Liver (tissue), 9 donors: ENCODE results near the gene CSTPP1. TPM values are rescaled to one million over a fixed set of nuclear protein-coding genes. Genes with fewer than 3 reads are reported as not detected.

ENCODE experiments used
- DNase-seq: peaks from one replicate; pipeline ENCODE4 v3.0.0-alpha.2; 2017; ENCODE audit warnings: low spot score
- H3K27ac ChIP-seq, 2 donors: one replicate each; pipeline ENCODE4 v1.7.0; 2013; ENCODE audit warnings: inconsistent platforms in 2 of 2, low read length in 2 of 2, control low read depth in 1 of 2, low read depth in 1 of 2, mild to moderate bottlenecking in 1 of 2
- H3K27me3 ChIP-seq, 4 donors: one replicate each; pipeline versions ENCODE4 v1.6.1 to v1.7.0; 2013; ENCODE audit warnings: low read length in 3 of 4, inconsistent platforms in 1 of 4, mild to moderate bottlenecking in 1 of 4, moderate library complexity in 1 of 4; ENCODE audit not compliant: control insufficient read depth in 4 of 4, insufficient read depth in 4 of 4
- H3K36me3 ChIP-seq, 4 donors: one replicate each; pipeline versions ENCODE4 v1.6.1 to v1.7.0; 2013; ENCODE audit warnings: low read length in 3 of 4, mild to moderate bottlenecking in 3 of 4, low read depth in 1 of 4, moderate library complexity in 1 of 4; ENCODE audit not compliant: control insufficient read depth in 4 of 4, insufficient read depth in 3 of 4
- H3K4me1 ChIP-seq, 4 donors: one replicate each; pipeline versions ENCODE4 v1.6.1 to v1.7.0; 2013; ENCODE audit warnings: low read length in 3 of 4, mild to moderate bottlenecking in 3 of 4, moderate library complexity in 1 of 4; ENCODE audit not compliant: control insufficient read depth in 4 of 4, insufficient read depth in 4 of 4
- H3K4me3 ChIP-seq, 3 donors: one replicate each; pipeline versions ENCODE4 v1.6.1 to v1.7.0; 2013; ENCODE audit warnings: low read length in 3 of 3, control low read depth in 1 of 3, low read depth in 1 of 3, mild to moderate bottlenecking in 1 of 3
- H3K9ac ChIP-seq, 2 donors: one replicate each; pipeline ENCODE4 v1.7.0; 2013; ENCODE audit warnings: low read length in 2 of 2, mild to moderate bottlenecking in 2 of 2, moderate library complexity in 2 of 2, control low read depth in 1 of 2, low read depth in 1 of 2
- H3K9me3 ChIP-seq, 4 donors: one replicate each; pipeline versions ENCODE4 v1.6.1 to v1.7.0; 2013; ENCODE audit warnings: low read length in 3 of 4; ENCODE audit not compliant: control insufficient read depth in 4 of 4
- EGR1 ChIP-seq, 2 donors: IDR thresholded peaks; 2 replicates each; pipeline ENCODE4 v1.6.1; 2016 to 2018; ENCODE audit warnings: antibody characterized with exemption in 2 of 2, low read depth in 2 of 2
- FOXA1 ChIP-seq: IDR thresholded peaks from 2 replicates; pipeline ENCODE4 v1.6.1; 2016; ENCODE audit warnings: antibody characterized with exemption
- GABPA ChIP-seq, 2 donors: IDR thresholded peaks in 1 of 2; conservative IDR thresholded peaks in 1 of 2; 2 replicates each; pipeline ENCODE4 v1.6.1; 2016; ENCODE audit warnings: antibody characterized with exemption in 2 of 2, mild to moderate bottlenecking in 1 of 2, moderate library complexity in 1 of 2
- JUND ChIP-seq, 2 donors: IDR thresholded peaks; 2 replicates each; pipeline ENCODE4 v1.6.1; 2016; ENCODE audit warnings: antibody characterized with exemption in 2 of 2
- NR2F2 ChIP-seq: IDR thresholded peaks from 2 replicates; pipeline ENCODE4 v1.6.1; 2016; ENCODE audit warnings: antibody characterized with exemption
- RAD21 ChIP-seq, 2 donors: IDR thresholded peaks; 2 replicates each; pipeline ENCODE4 v1.6.1; 2016; ENCODE audit warnings: antibody characterized with exemption in 2 of 2, mild to moderate bottlenecking in 2 of 2
- RXRA ChIP-seq, 2 donors: IDR thresholded peaks; 2 replicates each; pipeline ENCODE4 v1.6.1; 2017 to 2018; ENCODE audit warnings: antibody characterized with exemption in 2 of 2, mild to moderate bottlenecking in 1 of 2
- SP1 ChIP-seq: IDR thresholded peaks from 2 replicates; pipeline ENCODE4 v1.6.1; 2018; ENCODE audit warnings: antibody characterized with exemption, mild to moderate bottlenecking
- TAF1 ChIP-seq: conservative IDR thresholded peaks from 2 replicates; pipeline ENCODE4 v1.6.1; 2016; ENCODE audit warnings: antibody characterized with exemption, mild to moderate bottlenecking
- YY1 ChIP-seq: IDR thresholded peaks from 2 replicates; pipeline ENCODE4 v1.6.1; 2016; ENCODE audit warnings: antibody characterized with exemption, mild to moderate bottlenecking
- WGBS: extraction: QIAGEN DNeasy Blood & Tissue Kit; methylation state at CpG from one replicate; pipeline ENCODE4 v1.1.7; 2013; 5-methylcytosine and 5-hydroxymethylcytosine counted together
- polyA plus RNA-seq, 2 donors: library from polyadenylated mRNA; stranded (reverse) in 1 of 2; unstranded in 1 of 2; fragments of 200-250 nt in 1 of 2; fragments of >200 nt in 1 of 2; fragmentation: Nextera tagmentation in 1 of 2; extraction: Ambion mirVana in 1 of 2; gene quantifications; one replicate each; pipeline versions ENCODE4 v1.2.1 to v1.2.3, GENCODE V29; 2013 to 2015
- total RNA-seq, 2 donors: library from RNA; depleted of rRNA; stranded (reverse); fragments of >200 nt; gene quantifications; one replicate each; pipeline ENCODE4 v1.2.3, GENCODE V29; 2014
- TF ChIP-seq, protein P1 (sequence below): IDR thresholded peaks from 2 replicates; pipeline ENCODE4 v1.6.1; 2016; ENCODE audit warnings: antibody characterized with exemption, mild to moderate bottlenecking
- TF ChIP-seq, protein P2 (sequence below): fragments of 150-350 bp; IDR thresholded peaks from 2 replicates; pipeline ENCODE4 v1.5.1; 2017; ENCODE audit warnings: improper control_type of control experiment, low read depth, low read length; ENCODE audit not compliant: missing input control
- TF ChIP-seq, protein P3 (sequence below): IDR thresholded peaks from 2 replicates; pipeline ENCODE4 v1.6.1; 2016; ENCODE audit warnings: antibody characterized with exemption
- donor health status: healthy.
- donor health status: healthy.
- donor health status: healthy.
- donor health status: healthy.
- donor health status: healthy.

CSTPP1 gene
- total and polyA plus RNA-seq, 4 donors, result 5.4 to 6.6 (median 5.7) TPM

DNA sequence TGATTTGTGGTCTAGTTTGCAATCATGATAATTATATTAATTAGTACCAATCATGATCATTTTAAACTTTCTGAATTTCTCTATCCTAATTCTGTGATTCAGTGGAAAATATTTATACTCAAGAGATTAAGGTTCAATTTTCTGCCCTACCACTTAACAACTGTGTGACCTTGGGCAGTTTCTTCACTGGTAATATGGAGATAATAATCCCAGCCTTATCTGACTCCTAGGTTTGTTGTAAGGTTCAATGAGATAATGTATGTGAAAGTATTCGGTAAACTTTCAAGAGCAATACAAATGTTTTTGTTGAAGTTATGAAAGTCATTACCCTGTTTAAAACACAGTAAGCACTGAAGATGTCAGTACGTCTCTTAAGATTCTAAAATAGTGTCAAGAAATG is 36.3 kb downstream of the CSTPP1 start:
- no peak for DNase-seq
- no peaks in the 10 kb centered on the region for H3K36me3 ChIP-seq
- no peak overlapping the region for H3K4me3 ChIP-seq
- WGBS, result 86% methylated on average over 2 of the region's 2 CpGs
- no peaks in the 10 kb centered on the region for H3K27me3 ChIP-seq
- TF ChIP-seq SP1 (no peak), RAD21 (IDR thresholded peaks at IDR 0.05) (no peak)
- no peaks in the 10 kb centered on the region for H3K9me3 ChIP-seq
- H3K9ac ChIP-seq, result no peak overlapping the region
- H3K27ac ChIP-seq, result no peak overlapping the region
- H3K4me1 ChIP-seq, result no peaks in the 10 kb centered on the region

DNA sequence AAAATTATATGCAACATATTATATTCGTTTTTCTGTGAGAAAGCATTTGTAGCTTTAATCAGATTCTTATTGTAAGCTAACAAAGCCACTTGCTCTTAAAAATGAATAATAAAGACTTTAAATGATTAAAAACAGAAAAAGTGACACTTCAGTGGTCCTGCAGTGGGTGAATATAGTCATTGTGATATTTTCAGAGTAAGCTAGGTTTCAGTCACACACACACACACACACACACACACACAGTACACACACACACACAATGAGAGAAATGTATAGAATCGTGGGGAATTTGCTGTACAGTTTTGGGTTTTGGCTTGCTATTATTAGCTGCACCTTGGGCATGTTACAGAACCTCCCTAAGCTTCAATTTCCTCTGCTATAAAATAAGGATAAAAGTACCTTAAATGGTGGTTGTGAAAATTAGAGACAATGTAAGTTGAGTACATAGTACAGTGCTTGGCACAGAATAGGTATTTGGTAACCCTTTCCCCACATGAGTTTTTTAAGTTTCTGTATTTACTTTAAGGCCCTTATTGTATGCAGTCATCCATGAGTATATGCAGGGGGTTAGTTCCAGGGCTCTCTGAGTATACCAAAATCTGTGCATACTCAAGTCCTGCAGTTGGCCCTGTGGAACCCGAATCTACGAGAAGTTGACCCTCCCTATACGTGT is 39.8 kb downstream of the CSTPP1 start:
- TF ChIP-seq, protein P1, sequence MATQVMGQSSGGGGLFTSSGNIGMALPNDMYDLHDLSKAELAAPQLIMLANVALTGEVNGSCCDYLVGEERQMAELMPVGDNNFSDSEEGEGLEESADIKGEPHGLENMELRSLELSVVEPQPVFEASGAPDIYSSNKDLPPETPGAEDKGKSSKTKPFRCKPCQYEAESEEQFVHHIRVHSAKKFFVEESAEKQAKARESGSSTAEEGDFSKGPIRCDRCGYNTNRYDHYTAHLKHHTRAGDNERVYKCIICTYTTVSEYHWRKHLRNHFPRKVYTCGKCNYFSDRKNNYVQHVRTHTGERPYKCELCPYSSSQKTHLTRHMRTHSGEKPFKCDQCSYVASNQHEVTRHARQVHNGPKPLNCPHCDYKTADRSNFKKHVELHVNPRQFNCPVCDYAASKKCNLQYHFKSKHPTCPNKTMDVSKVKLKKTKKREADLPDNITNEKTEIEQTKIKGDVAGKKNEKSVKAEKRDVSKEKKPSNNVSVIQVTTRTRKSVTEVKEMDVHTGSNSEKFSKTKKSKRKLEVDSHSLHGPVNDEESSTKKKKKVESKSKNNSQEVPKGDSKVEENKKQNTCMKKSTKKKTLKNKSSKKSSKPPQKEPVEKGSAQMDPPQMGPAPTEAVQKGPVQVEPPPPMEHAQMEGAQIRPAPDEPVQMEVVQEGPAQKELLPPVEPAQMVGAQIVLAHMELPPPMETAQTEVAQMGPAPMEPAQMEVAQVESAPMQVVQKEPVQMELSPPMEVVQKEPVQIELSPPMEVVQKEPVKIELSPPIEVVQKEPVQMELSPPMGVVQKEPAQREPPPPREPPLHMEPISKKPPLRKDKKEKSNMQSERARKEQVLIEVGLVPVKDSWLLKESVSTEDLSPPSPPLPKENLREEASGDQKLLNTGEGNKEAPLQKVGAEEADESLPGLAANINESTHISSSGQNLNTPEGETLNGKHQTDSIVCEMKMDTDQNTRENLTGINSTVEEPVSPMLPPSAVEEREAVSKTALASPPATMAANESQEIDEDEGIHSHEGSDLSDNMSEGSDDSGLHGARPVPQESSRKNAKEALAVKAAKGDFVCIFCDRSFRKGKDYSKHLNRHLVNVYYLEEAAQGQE, result no peak
- TF ChIP-seq, protein P2, sequence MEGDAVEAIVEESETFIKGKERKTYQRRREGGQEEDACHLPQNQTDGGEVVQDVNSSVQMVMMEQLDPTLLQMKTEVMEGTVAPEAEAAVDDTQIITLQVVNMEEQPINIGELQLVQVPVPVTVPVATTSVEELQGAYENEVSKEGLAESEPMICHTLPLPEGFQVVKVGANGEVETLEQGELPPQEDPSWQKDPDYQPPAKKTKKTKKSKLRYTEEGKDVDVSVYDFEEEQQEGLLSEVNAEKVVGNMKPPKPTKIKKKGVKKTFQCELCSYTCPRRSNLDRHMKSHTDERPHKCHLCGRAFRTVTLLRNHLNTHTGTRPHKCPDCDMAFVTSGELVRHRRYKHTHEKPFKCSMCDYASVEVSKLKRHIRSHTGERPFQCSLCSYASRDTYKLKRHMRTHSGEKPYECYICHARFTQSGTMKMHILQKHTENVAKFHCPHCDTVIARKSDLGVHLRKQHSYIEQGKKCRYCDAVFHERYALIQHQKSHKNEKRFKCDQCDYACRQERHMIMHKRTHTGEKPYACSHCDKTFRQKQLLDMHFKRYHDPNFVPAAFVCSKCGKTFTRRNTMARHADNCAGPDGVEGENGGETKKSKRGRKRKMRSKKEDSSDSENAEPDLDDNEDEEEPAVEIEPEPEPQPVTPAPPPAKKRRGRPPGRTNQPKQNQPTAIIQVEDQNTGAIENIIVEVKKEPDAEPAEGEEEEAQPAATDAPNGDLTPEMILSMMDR, result no peak
- TF ChIP-seq TAF1 (no peak), YY1 (no peak), NR2F2 (no peak), EGR1 (IDR thresholded peaks at IDR 0.05; ENCODE audit: low read depth in 2 of 2) (no peak), FOXA1 (no peak), SP1 (no peak), GABPA (IDR thresholded peaks at IDR 0.05 in 1 of 2, conservative IDR thresholded peaks at IDR 0.05 in 1 of 2) (no peak), JUND (IDR thresholded peaks at IDR 0.05) (no peak), RXRA (IDR thresholded peaks at IDR 0.05) (no peak), RAD21 (IDR thresholded peaks at IDR 0.05) (no peak)
- TF ChIP-seq, protein P3, sequence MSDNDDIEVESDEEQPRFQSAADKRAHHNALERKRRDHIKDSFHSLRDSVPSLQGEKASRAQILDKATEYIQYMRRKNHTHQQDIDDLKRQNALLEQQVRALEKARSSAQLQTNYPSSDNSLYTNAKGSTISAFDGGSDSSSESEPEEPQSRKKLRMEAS, result no peak
- H3K27ac ChIP-seq, result no peak overlapping the region
- H3K36me3 ChIP-seq, result no peaks in the 10 kb centered on the region
- H3K27me3 ChIP-seq, result no peaks in the 10 kb centered on the region
- H3K4me1 ChIP-seq, result no peaks in the 10 kb centered on the region
- WGBS, result 87% methylated on average over 5 of the region's 5 CpGs
- DNase-seq, result no peak
- H3K9me3 ChIP-seq, result no peaks in the 10 kb centered on the region
- H3K9ac ChIP-seq, result no peak overlapping the region
- H3K4me3 ChIP-seq, result no peak overlapping the region
